ENCODE measurements around the gene C13orf46. TPM values are rescaled to one million over a fixed set of nuclear protein-coding genes. Genes with fewer than 3 reads are reported as not detected.

Gene C13orf46
- polyA plus RNA-seq, 1 donor (not counting 4 experiments of a cell fraction or from before 2014, with no cell fraction given) = not detected

DNA sequence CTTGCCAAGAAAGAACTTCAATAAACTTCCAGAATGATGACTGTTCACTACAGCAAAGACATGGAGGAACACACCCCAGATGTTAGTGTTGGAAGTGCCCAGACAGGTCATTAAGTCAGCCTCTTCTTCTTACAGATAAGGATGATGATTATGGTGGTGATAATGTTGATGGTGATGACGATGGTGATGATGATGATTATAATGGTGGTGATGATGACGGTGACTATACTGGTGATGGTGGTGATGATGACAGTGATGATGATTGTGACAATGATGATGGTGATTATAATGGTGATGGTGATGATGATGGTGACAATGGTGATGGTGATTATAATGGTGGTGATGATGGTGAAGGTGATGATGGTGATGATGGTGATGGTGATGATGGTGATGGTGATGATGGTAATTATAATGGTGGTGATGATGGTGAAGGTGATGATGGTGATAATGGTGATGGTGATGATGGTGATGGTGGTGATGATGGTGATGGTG is 8.4 kb downstream of the C13orf46 start:
- TF ChIP-seq EZH2 (IDR thresholded peaks at IDR 0.05; ENCODE audit: low read length) = no peak
- TF ChIP-seq, protein P1, sequence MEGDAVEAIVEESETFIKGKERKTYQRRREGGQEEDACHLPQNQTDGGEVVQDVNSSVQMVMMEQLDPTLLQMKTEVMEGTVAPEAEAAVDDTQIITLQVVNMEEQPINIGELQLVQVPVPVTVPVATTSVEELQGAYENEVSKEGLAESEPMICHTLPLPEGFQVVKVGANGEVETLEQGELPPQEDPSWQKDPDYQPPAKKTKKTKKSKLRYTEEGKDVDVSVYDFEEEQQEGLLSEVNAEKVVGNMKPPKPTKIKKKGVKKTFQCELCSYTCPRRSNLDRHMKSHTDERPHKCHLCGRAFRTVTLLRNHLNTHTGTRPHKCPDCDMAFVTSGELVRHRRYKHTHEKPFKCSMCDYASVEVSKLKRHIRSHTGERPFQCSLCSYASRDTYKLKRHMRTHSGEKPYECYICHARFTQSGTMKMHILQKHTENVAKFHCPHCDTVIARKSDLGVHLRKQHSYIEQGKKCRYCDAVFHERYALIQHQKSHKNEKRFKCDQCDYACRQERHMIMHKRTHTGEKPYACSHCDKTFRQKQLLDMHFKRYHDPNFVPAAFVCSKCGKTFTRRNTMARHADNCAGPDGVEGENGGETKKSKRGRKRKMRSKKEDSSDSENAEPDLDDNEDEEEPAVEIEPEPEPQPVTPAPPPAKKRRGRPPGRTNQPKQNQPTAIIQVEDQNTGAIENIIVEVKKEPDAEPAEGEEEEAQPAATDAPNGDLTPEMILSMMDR (optimal IDR thresholded peaks at IDR 0.05 in 1 of 3, IDR thresholded peaks at IDR 0.05 in 1 of 3, conservative IDR thresholded peaks at IDR 0.05 in 1 of 3; ENCODE audit: extremely low read depth in 1 of 3, insufficient read depth in 2 of 3, low read length in 3 of 3) = no peak
- Histone ChIP-seq H3K9me3 (ENCODE audit: control insufficient read depth, low read depth, low read length) (peaks cover 11% of the 10 kb centered on the region), H4K20me1 (ENCODE audit: control insufficient read depth, extremely low read depth, insufficient read depth, low read length) (no peaks in the 10 kb centered on the region), H3K9me1 (ENCODE audit: control insufficient read depth, extremely low read depth, insufficient read depth, low read length) (no peaks in the 10 kb centered on the region), H3K36me3 (ENCODE audit: control insufficient read depth in 2 of 2, extremely low read depth in 1 of 2, insufficient read depth in 2 of 2, low read length in 2 of 2) (no peaks in the 10 kb centered on the region), H3K79me2 (ENCODE audit: control insufficient read depth, insufficient read depth, low read length) (no peaks in the 10 kb centered on the region), H3K27ac (ENCODE audit: control insufficient read depth, insufficient read depth, low read length) (no peak overlapping the region), H3K4me2 (ENCODE audit: control insufficient read depth, extremely low read depth, insufficient read depth, low read depth, low read length) (no peak overlapping the region), H3K4me3 (ENCODE audit: control insufficient read depth in 2 of 3, extremely low read depth in 1 of 3, insufficient read depth in 2 of 3, low read depth in 1 of 3, low read length in 3 of 3) (no peak overlapping the region), H3K27me3 (ENCODE audit: control insufficient read depth, extremely low read depth, insufficient read depth, low read length) (peaks cover 9% of the 10 kb centered on the region), H2AFZ (ENCODE audit: control insufficient read depth, low read length) (no peak overlapping the region), H3K9ac (ENCODE audit: control insufficient read depth, extremely low read depth, insufficient read depth, low read length) (no peak overlapping the region), H3K4me1 (ENCODE audit: control insufficient read depth, extremely low read depth, insufficient read depth, low read length) (peaks cover 4% of the 10 kb centered on the region)
- dilution Hi-C loops (cut with MboI; ENCODE audit: extremely low pct_ligation_motif_present, low sequenced_read_pairs) = no loop called here
- FAIRE-seq (no peak), DNase-seq (ENCODE audit: low read depth, low spot score) (no peak)

DNA sequence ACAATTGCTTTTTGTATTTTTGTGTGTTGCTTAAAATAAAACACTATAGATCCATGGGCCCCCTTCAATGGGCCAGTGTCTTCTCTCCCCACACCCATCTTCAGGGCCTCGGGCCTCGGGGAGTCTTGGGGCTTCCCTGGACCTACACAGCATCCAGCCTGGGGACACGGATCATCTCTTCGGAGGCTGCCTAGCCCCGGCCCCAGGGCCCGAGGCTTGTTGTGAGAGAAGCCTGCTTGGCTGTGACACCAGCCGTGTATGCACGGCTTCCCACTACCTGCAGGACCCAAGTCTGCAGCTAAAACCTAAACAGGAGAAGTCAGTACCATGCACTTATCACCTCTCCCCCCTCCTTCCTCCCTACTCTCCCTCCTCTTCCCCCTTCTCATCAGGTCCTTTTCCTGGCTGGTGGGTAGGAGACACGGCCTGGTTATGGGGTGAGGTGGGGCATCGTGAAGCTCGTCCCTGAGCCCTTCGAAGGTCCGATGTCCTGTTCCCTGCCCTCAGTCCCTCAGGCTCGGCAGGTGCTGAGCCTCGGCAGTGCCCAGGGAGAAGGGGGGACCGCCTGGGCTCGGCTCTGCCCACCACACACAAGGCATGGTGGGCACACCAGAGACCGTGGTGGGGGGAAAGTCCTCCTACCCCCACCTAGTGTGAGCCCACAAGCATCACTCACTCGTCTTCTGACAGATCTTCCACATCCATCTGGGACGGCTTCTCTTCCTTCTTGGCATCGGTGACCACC is 9.5 kb downstream of the C13orf46 start:
- Histone ChIP-seq H3K9me1 (ENCODE audit: control insufficient read depth, extremely low read depth, insufficient read depth, low read length) (no peaks in the 10 kb centered on the region), H3K27me3 (ENCODE audit: control insufficient read depth, extremely low read depth, insufficient read depth, low read length) (no peaks in the 10 kb centered on the region), H3K4me1 (ENCODE audit: control insufficient read depth, extremely low read depth, insufficient read depth, low read length) (no peaks in the 10 kb centered on the region), H3K27ac (ENCODE audit: control insufficient read depth, insufficient read depth, low read length) (no peak overlapping the region), H3K4me2 (ENCODE audit: control insufficient read depth, extremely low read depth, insufficient read depth, low read depth, low read length) (no peak overlapping the region), H3K36me3 (ENCODE audit: control insufficient read depth in 2 of 2, extremely low read depth in 1 of 2, insufficient read depth in 2 of 2, low read length in 2 of 2) (no peaks in the 10 kb centered on the region), H3K79me2 (ENCODE audit: control insufficient read depth, insufficient read depth, low read length) (no peaks in the 10 kb centered on the region), H3K9ac (ENCODE audit: control insufficient read depth, extremely low read depth, insufficient read depth, low read length) (no peak overlapping the region), H3K4me3 (ENCODE audit: control insufficient read depth in 2 of 3, extremely low read depth in 1 of 3, insufficient read depth in 2 of 3, low read depth in 1 of 3, low read length in 3 of 3) (no peak overlapping the region), H2AFZ (ENCODE audit: control insufficient read depth, low read length) (no peak overlapping the region), H4K20me1 (ENCODE audit: control insufficient read depth, extremely low read depth, insufficient read depth, low read length) (no peaks in the 10 kb centered on the region), H3K9me3 (ENCODE audit: control insufficient read depth, low read depth, low read length) (peaks cover 15% of the 10 kb centered on the region)
- dilution Hi-C loops (cut with MboI; ENCODE audit: extremely low pct_ligation_motif_present, low sequenced_read_pairs) = no loop called here
- TF ChIP-seq, protein P1 (optimal IDR thresholded peaks at IDR 0.05 in 1 of 3, IDR thresholded peaks at IDR 0.05 in 1 of 3, conservative IDR thresholded peaks at IDR 0.05 in 1 of 3; ENCODE audit: extremely low read depth in 1 of 3, insufficient read depth in 2 of 3, low read length in 3 of 3) = no peak
- TF ChIP-seq EZH2 (IDR thresholded peaks at IDR 0.05; ENCODE audit: low read length) = no peak
- DNase-seq (ENCODE audit: low read depth, low spot score) (no peak), FAIRE-seq (no peak)
